AG09319 (cell line): ENCODE results near the gene ADAMTS1.
A peak's percentile ranks its signal among the peaks of the same experiment; 100 is the strongest.

Experiments
- DNase-seq: peaks from one replicate; pipeline ENCODE4 v3.0.0-alpha.2; 2010; ENCODE audit warnings: low read depth; ENCODE audit errors: extremely low read depth
- TF ChIP-seq, protein P1 (sequence below): IDR thresholded peaks from 2 replicates; pipeline ENCODE4 v1.5.1; 2011; ENCODE audit warnings: low read depth, mild to moderate bottlenecking, inconsistent platforms, low read length, moderate library complexity

Gene ADAMTS1

DNA sequence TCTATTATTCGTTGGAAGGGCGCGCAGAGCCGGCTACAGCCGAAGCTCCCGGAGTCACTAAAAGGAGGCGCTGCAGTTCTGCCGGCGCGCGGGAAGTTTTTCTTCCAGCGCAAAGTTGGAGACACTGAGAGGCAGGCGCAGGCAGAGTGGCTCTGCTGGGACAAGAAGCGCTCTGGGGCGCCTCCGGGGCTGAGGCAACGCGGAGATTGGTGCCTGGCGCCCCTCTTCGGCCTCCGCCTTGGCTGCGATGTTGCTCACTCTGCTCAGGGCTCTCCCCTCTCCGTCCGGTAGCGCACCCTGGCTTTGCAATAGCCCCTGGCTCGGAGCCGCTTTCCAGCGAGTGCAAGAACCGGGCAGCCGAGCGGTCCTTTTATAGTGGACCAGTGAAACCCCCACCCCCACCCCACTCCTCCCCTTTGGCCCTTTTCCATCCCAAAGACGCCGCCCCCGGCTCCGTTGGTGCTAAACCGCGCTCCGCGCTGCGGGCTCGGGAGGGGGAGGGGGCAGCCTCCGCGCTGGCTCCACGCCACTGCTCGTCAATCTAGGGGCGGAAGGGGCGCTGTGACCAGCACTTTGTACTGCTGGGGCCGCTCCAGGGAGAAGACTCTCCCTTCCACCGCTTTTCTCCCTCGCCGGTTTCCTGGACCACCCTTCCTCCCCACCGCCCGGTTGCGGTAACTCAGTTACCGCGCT is at the start of gene ADAMTS1:
TSS of gene ADAMTS1 (minus strand) at position 344 of the 693 bp plus-strand sequence. CDS start 455 bp downstream, outside the sequence.
- TF ChIP-seq, protein P1, sequence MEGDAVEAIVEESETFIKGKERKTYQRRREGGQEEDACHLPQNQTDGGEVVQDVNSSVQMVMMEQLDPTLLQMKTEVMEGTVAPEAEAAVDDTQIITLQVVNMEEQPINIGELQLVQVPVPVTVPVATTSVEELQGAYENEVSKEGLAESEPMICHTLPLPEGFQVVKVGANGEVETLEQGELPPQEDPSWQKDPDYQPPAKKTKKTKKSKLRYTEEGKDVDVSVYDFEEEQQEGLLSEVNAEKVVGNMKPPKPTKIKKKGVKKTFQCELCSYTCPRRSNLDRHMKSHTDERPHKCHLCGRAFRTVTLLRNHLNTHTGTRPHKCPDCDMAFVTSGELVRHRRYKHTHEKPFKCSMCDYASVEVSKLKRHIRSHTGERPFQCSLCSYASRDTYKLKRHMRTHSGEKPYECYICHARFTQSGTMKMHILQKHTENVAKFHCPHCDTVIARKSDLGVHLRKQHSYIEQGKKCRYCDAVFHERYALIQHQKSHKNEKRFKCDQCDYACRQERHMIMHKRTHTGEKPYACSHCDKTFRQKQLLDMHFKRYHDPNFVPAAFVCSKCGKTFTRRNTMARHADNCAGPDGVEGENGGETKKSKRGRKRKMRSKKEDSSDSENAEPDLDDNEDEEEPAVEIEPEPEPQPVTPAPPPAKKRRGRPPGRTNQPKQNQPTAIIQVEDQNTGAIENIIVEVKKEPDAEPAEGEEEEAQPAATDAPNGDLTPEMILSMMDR, result peak; percentile 13
- peak; percentile 89 for DNase-seq

DNA sequence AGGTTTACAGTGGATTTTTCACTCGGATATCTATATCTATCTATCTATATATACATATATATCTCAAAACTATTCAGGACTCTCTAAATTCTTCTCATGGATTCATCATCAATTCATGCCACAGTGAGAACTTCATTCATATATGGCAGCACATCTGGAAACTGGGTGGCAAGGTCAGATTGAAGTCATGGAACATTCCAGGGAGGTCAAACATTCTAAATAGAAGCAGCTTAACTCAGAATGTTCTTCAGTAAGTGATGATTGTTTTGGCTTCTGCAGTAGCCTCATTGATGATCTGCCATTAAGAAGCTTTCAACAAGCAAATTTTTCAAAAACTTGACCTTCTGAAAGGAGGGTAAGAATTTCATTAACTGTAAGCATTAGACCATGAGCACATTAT is 46.9 kb upstream of the ADAMTS1 start:
- no peak for DNase-seq
- TF ChIP-seq, protein P1, result no peak

DNA sequence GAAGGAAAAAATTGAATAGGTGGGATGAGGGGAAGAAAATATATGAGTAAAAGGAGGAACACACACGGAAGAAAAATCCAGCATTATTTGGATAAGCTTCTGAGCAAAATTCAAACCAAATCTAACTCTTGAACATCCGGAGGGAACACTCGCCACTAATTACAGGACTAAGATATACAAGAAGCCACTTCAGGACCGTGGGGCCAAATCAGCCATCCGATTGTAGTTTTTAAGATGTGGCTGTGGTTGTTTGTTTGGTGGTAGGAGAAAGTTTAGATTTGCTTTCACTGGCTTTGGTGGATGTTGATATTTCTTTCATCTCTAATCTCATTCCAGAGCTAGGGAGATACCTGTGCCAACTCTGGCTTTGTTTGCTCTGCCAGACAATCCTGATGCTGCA is 43.7 kb upstream of the ADAMTS1 start:
- TF ChIP-seq, protein P1, result no peak

DNA sequence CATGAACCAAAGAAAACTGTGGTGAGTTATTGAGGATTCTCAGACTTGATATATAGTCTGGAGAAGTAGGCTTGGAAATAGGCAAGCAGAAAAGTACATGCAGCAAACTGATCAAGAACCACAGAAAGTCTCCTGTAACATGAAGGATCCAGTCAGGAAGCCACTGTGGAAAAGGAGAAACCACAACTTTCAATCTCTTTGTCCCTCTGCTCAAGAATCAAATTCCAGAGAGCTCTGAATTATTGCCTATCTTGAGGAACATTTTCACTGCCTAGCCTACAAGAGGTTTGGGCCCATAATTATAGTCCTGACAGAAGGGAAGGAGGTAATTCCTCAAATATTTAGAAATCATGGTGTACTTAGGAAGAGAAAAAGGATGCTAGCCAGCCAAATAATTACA is 43.0 kb upstream of the ADAMTS1 start:
- TF ChIP-seq, protein P1, result no peak
- no peak for DNase-seq

More for the DNA sequence above, 43.7 kb upstream of the ADAMTS1 start:
- no peak for DNase-seq

DNA sequence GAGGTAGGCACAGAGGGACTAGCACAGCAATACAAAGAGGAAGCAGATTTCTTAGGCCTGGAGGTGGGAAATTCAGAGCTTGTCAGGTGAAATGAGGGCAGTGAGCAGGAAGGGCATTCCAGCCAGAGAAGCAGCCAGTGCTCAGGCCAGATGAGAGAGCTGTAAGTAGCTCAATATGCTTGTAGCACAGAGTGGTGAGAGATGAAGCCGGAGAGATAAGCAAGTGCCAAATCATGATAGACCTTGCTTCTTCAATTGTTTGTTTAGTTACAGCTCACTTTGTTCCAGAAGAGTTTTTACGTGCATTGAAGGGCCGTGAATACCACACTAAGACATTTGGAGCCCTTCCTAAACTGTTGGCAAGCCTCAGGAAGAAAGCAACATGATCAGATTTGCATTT is 42.0 kb upstream of the ADAMTS1 start:
- DNase-seq, result no peak
- TF ChIP-seq, protein P1, result no peak

DNA sequence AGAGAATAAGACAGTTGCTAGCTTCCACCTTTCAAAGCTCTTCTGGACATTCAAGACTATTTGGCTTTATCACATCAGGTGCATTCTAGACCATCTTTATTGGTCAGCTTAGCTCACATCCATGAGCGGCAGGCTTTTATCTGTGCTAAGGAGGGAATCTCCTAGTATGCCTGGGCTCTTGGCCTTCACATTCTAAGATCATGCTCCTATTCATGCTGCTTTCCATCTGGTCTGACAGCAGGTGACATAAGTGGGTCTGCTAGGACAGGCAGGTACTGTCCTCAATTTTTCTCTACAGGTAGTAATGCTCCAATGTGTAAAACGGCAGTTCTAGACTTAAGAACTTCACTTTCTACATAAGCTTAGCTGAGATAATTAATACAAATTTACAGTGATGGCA is 39.2 kb upstream of the ADAMTS1 start:
- TF ChIP-seq, protein P1, result no peak
- no peak for DNase-seq

DNA sequence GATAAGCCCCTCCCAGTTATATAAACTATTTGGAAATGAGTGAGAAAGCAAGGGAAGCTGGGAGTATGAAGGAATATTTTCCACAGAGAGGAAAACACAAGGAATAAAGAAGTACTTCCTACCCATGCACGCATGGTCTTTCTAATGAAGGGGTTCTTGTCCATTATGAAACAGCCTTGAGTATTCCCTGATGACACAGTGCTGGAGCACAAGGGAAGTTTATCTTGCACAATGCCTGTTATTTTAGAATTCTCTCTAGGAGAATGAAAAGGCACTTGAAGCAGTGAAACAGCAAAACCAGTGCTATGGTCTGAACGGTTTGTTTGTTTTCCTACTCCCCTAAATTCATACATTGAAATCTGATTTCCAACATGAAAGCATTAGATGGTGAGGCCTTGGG is 38.6 kb upstream of the ADAMTS1 start:
- no peak for DNase-seq
- TF ChIP-seq, protein P1, result no peak
